ENCODE measurements around the gene SLC8A3. TPM values are rescaled to one million over a fixed set of nuclear protein-coding genes. Genes with fewer than 3 reads are reported as not detected.

The SLC8A3 gene
- total RNA-seq, 2 donors from 2014 or later = 0.49 to 0.95 TPM

GRCh38 chr14:70078329-70078728 lies 110.4 kb downstream of the SLC8A3 start:
- H3K27ac ChIP-seq = no peak overlapping the region
- no peaks in the 10 kb centered on the region for H3K27me3 ChIP-seq (replicated peaks; ENCODE audit: insufficient read depth)
- no peak overlapping the region for H3K4me3 ChIP-seq
- no peak for ATAC-seq (ENCODE audit: insufficient number of reproducible peaks, low FRiP score, low read depth)
- DNase-seq (ENCODE audit: low spot score) = no peak
- H3K36me3 ChIP-seq = no peaks in the 10 kb centered on the region
- no peaks in the 10 kb centered on the region for H3K9me3 ChIP-seq
- no peak for TF ChIP-seq CTCF (IDR thresholded peaks at IDR 0.05)
- no peaks in the 10 kb centered on the region for H3K4me1 ChIP-seq (ENCODE audit: control insufficient read depth in 1 of 2, low read depth in 2 of 2)

GRCh38 chr14:70077720-70078119 lies 111.0 kb downstream of the SLC8A3 start:
- no peaks in the 10 kb centered on the region for H3K9me3 ChIP-seq
- no peaks in the 10 kb centered on the region for H3K4me1 ChIP-seq (ENCODE audit: control insufficient read depth in 1 of 2, low read depth in 2 of 2)
- H3K27ac ChIP-seq = no peak overlapping the region
- ATAC-seq (ENCODE audit: insufficient number of reproducible peaks, low FRiP score, low read depth) (no peak), DNase-seq (ENCODE audit: low spot score) (no peak)
- no peaks in the 10 kb centered on the region for H3K27me3 ChIP-seq (replicated peaks; ENCODE audit: insufficient read depth)
- H3K36me3 ChIP-seq = no peaks in the 10 kb centered on the region
- TF ChIP-seq CTCF (IDR thresholded peaks at IDR 0.05) = no peak
- H3K4me3 ChIP-seq = no peak overlapping the region

GRCh38 chr14:70077005-70077404 lies 111.7 kb downstream of the SLC8A3 start:
- no peak overlapping the region for H3K27ac ChIP-seq
- DNase-seq (ENCODE audit: low spot score) (no peak), ATAC-seq (ENCODE audit: insufficient number of reproducible peaks, low FRiP score, low read depth) (no peak)
- H3K9me3 ChIP-seq = no peaks in the 10 kb centered on the region
- H3K36me3 ChIP-seq = no peaks in the 10 kb centered on the region
- no peaks in the 10 kb centered on the region for H3K27me3 ChIP-seq (replicated peaks; ENCODE audit: insufficient read depth)
- no peaks in the 10 kb centered on the region for H3K4me1 ChIP-seq (ENCODE audit: control insufficient read depth in 1 of 2, low read depth in 2 of 2)
- H3K4me3 ChIP-seq = no peak overlapping the region
- TF ChIP-seq CTCF (IDR thresholded peaks at IDR 0.05) = no peak

GRCh38 chr14:70073924-70074566 lies 114.7 kb downstream of the SLC8A3 start:
- Histone ChIP-seq H3K27ac (no peak overlapping the region), H3K4me3 (no peak overlapping the region), H3K9me3 (no peaks in the 10 kb centered on the region), H3K4me1 (ENCODE audit: control insufficient read depth in 1 of 2, low read depth in 2 of 2) (no peaks in the 10 kb centered on the region), H3K36me3 (no peaks in the 10 kb centered on the region), H3K27me3 (replicated peaks; ENCODE audit: insufficient read depth) (no peaks in the 10 kb centered on the region)
- peak; percentile 50 for TF ChIP-seq CTCF (IDR thresholded peaks at IDR 0.05)
- DNase-seq (ENCODE audit: low spot score) (no peak), ATAC-seq (ENCODE audit: insufficient number of reproducible peaks, low FRiP score, low read depth) (no peak)

GRCh38 chr14:70069186-70069585 lies 119.6 kb downstream of the SLC8A3 start:
- Histone ChIP-seq H3K9me3 (no peaks in the 10 kb centered on the region), H3K4me1 (ENCODE audit: control insufficient read depth in 1 of 2, low read depth in 2 of 2) (no peaks in the 10 kb centered on the region), H3K36me3 (no peaks in the 10 kb centered on the region), H3K4me3 (no peak overlapping the region), H3K27me3 (replicated peaks; ENCODE audit: insufficient read depth) (no peaks in the 10 kb centered on the region), H3K27ac (no peak overlapping the region)
- ATAC-seq (ENCODE audit: insufficient number of reproducible peaks, low FRiP score, low read depth) (no peak), DNase-seq (ENCODE audit: low spot score) (no peak)
- TF ChIP-seq CTCF (IDR thresholded peaks at IDR 0.05) = no peak

Data from thoracic aorta (tissue), 2 donors.